ENCODE results near the gene UBL5.

The UBL5 gene

GRCh38 chr19:9878511-9879196, 50.9 kb downstream of the UBL5 start:
- in situ Hi-C loops (cut with MboI; ENCODE audit: low sequenced_read_pairs) = no loop called here
